Measurements from ENCODE around the gene C16orf92. TPM values are rescaled to one million over a fixed set of nuclear protein-coding genes. Genes with fewer than 3 reads are reported as not detected.

Gene C16orf92
- polyA plus RNA-seq, 1 experiment, result not detected

DNA sequence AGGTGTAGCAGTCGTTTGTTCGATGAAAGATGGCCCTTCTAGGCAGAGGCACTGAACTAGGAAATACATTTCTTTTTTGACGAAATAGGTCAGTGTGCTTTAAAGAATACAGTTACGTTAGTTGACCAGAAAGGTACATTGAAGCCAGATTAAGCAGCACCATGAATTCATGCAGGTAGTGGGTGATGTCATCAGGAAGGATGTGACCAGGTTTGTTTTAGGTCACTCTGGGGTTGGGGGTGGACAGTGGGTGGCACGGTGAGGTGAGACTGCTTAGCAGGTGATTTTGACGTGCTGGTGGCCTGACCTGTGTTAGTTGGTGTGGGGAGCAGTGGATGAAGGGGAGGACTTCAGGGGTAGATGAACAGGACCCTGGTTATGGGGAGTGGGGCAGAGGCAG is 23.4 kb upstream of the C16orf92 start:
- H3K27me3 ChIP-seq (ENCODE audit: control insufficient read depth, insufficient read depth, low read length), result no peaks in the 10 kb centered on the region
- ChIA-PET POLR2A (no interaction called here), CTCF (no interaction called here)
- no peak for DNase-seq (ENCODE audit: low read depth, low spot score)
- H3K9me3 ChIP-seq (ENCODE audit: control insufficient read depth, insufficient read depth, low read length), result no peaks in the 10 kb centered on the region; the same call in 1 of the 2 replicates
- H3K4me3 ChIP-seq (ENCODE audit: low read depth, low read length), result no peak overlapping the region
- H3K27ac ChIP-seq (ENCODE audit: low read depth, low read length), result no peak overlapping the region
- TF ChIP-seq, protein P1, sequence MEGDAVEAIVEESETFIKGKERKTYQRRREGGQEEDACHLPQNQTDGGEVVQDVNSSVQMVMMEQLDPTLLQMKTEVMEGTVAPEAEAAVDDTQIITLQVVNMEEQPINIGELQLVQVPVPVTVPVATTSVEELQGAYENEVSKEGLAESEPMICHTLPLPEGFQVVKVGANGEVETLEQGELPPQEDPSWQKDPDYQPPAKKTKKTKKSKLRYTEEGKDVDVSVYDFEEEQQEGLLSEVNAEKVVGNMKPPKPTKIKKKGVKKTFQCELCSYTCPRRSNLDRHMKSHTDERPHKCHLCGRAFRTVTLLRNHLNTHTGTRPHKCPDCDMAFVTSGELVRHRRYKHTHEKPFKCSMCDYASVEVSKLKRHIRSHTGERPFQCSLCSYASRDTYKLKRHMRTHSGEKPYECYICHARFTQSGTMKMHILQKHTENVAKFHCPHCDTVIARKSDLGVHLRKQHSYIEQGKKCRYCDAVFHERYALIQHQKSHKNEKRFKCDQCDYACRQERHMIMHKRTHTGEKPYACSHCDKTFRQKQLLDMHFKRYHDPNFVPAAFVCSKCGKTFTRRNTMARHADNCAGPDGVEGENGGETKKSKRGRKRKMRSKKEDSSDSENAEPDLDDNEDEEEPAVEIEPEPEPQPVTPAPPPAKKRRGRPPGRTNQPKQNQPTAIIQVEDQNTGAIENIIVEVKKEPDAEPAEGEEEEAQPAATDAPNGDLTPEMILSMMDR (IDR thresholded peaks at IDR 0.05; ENCODE audit: low read depth, low read length), result no peak

DNA sequence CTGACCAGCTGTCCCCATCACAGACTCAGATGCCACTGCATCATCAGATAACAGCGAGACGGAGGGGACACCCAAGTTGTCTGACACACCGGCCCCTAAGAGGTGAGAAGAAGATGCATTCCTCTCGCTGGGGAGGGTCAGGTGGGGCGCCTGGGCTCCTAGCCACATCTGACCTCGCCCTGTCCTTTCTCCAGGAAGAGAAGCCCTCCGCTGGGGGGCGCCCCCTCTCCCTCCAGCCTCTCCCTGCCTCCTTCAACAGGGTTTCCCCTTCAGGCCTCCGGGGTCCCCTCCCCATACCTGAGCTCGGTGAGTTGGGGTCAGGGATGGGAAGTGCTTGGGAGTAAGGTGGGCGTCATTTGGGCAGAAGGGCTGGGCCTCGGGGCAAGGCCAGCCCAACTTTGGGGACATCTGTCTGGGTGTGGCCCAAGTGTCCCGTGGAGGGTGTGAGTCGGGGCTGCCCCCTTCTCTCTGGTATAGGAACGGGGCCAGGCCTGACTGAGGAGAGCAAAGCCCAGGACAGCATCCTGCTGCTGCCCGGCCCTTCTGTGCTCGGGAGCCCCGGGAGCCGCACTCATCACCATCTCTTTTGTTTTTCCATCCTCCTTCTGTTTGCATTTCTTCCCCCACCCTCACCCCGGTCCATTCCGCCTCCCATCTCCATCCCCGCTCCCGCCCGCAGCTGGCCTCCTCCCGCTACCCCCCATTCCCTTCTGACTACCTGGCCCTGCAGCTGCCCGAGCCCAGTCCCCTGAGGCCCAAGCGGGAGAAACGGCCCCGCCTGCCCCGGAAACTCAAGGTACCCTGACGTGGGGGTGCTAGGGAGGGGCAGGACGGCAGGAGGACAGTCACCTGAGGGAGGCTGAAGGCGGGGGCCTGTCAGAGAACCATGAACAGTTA is 22.0 kb upstream of the C16orf92 start:
- no peak overlapping the region for H3K27ac ChIP-seq (ENCODE audit: low read depth, low read length)
- no peak overlapping the region for H3K4me3 ChIP-seq (ENCODE audit: low read depth, low read length)
- H3K27me3 ChIP-seq (ENCODE audit: control insufficient read depth, insufficient read depth, low read length), result no peaks in the 10 kb centered on the region
- ChIA-PET POLR2A (no interaction called here), CTCF (interaction anchor here (0.5 kb wide), 1 partner anchor 243 kb away, joined by 3 read pairs; no protein-coding TSS in a partner anchor)
- no peak for DNase-seq (ENCODE audit: low read depth, low spot score)
- TF ChIP-seq, protein P1 (IDR thresholded peaks at IDR 0.05; ENCODE audit: low read depth, low read length), result no peak
- H3K9me3 ChIP-seq (ENCODE audit: control insufficient read depth, insufficient read depth, low read length), result no peaks in the 10 kb centered on the region; the same call in 1 of the 2 replicates

DNA sequence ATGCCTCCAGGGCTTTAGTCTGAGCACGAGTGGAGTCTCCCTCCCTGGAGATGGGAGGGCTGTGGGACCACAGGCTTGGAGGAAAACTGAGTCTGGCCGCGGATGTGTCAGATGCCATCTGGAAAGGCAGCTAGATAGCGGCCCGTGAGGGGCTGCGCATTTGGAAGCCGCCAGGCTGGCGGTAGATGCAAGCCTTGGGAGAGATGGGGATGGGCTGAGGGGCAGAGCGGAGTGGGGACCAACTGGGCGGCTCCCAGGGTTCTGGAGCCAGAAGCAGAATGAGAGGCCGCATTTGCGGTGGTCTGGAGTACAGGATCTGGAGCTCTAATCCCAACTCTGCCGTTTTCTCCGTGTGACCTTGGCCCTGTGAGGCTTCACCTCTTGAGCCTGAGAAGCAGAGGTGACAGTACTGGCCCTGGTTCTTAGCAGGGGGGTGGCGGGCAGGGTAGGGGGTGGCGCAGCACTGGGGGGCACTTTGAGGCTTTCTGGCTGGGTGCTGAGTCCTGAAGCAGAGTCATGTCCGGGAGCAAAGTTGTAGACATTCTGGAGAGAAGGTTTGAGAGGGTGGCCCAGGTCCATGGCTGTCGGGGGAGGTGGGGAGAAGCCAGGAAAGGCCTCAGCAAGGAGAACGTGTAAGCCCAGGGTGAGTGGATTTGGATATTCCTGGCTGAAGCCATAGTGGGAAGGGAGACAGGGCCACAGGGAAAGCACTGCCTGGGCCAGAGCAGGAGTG is 20.2 kb upstream of the C16orf92 start:
- Histone ChIP-seq H3K9me3 (ENCODE audit: control insufficient read depth, insufficient read depth, low read length) (no peaks in the 10 kb centered on the region), H3K4me3 (ENCODE audit: low read depth, low read length) (no peak overlapping the region), H3K27ac (ENCODE audit: low read depth, low read length) (no peak overlapping the region), H3K27me3 (ENCODE audit: control insufficient read depth, insufficient read depth, low read length) (no peaks in the 10 kb centered on the region)
- CTCF ChIA-PET, result interaction anchor here (0.6 kb wide), 1 partner anchor 429 kb away, joined by 5 read pairs; no protein-coding TSS in a partner anchor
- DNase-seq (ENCODE audit: low read depth, low spot score), result no peak
- POLR2A ChIA-PET, result interaction anchor here (0.7 kb wide), 1 partner anchor 116 kb away, joined by 3 read pairs; no protein-coding TSS in a partner anchor
- TF ChIP-seq, protein P1 (IDR thresholded peaks at IDR 0.05; ENCODE audit: low read depth, low read length), result no peak

DNA sequence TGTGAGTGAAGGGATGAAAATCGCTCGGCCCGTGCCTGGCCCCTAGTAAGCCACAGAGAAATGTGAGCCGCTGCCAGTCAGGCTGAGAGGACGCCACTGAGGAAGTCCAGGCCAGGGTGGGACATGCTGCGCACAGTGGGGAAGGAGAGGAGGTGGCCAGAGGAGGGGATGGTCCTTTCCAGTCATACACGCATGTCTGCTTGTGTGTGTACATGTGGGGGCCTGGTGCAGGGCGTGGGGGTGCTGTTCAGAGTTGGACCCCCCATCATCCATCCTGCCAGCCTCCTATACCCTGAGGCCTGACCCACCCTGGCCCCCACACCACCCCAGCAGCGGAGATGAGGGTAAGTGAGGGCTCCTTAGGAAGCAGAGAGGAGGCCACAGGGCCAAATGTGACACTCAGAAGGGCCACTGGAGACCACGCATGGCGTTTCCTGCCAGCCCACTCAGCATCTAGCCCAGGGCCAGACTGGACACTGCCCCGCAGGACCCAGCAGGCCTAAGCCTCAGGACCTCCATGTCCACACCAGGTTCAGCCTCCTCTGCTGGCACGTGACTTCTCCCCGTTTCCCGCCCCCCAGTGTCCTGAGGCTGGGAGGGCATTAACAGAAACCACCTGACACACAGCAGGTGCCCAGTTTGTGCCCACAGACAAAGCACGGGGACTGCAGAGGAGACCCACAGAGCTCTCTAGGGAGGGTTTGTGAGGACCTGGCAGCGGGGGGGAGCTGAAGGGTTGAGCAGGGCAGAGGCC is 19.2 kb upstream of the C16orf92 start:
- Histone ChIP-seq H3K4me3 (ENCODE audit: low read depth, low read length) (no peak overlapping the region), H3K27ac (ENCODE audit: low read depth, low read length) (no peak overlapping the region), H3K9me3 (ENCODE audit: control insufficient read depth, insufficient read depth, low read length) (no peaks in the 10 kb centered on the region), H3K27me3 (ENCODE audit: control insufficient read depth, insufficient read depth, low read length) (peaks cover under 1% of the 10 kb centered on the region)
- ChIA-PET CTCF (interaction anchor here (0.6 kb wide), 1 partner anchor 15 kb away, joined by 9 read pairs; no protein-coding TSS in a partner anchor), POLR2A (interaction anchor here (1.5 kb wide), 1 partner anchor 8 kb away, joined by 3 read pairs; the partner anchor contains the start of gene INO80E)
- DNase-seq (ENCODE audit: low read depth, low spot score), result no peak
- TF ChIP-seq, protein P1 (IDR thresholded peaks at IDR 0.05; ENCODE audit: low read depth, low read length), result no peak
